Vagina (tissue), 2 donors: ENCODE data around the gene HAGH.
A peak's percentile ranks its signal among the peaks of the same experiment; 100 is the strongest.

Experiments
- POLR2A ChIP-seq, 2 donors: fragments of 450-650 bp; IDR thresholded peaks; one replicate each; pipeline ENCODE4 v1.6.1; 2017; ENCODE audit warnings: antibody characterized with exemption in 2 of 2, mild to moderate bottlenecking in 2 of 2, moderate library complexity in 2 of 2
- POLR2AphosphoS5 ChIP-seq, 2 donors: sonication (generic); formaldehyde crosslinking; IDR thresholded peaks; one replicate each; pipeline ENCODE4 v1.9.0; 2017; ENCODE audit warnings: antibody characterized with exemption in 2 of 2, mild to moderate bottlenecking in 2 of 2, low read depth in 1 of 2; ENCODE audit not compliant: insufficient read depth in 1 of 2
- TF ChIP-seq, protein P1 (sequence below), 3 experiments: fragments of 450-650 bp in 2 of 3; fragments of 200-600 bp in 1 of 3; sonication (generic) in 1 of 3; IDR thresholded peaks; one replicate each; pipeline ENCODE4 v1.5.1; 2017 to 2019; ENCODE audit warnings: antibody characterized with exemption in 3 of 3, mild to moderate bottlenecking in 2 of 3, moderate library complexity in 2 of 3

DNA sequence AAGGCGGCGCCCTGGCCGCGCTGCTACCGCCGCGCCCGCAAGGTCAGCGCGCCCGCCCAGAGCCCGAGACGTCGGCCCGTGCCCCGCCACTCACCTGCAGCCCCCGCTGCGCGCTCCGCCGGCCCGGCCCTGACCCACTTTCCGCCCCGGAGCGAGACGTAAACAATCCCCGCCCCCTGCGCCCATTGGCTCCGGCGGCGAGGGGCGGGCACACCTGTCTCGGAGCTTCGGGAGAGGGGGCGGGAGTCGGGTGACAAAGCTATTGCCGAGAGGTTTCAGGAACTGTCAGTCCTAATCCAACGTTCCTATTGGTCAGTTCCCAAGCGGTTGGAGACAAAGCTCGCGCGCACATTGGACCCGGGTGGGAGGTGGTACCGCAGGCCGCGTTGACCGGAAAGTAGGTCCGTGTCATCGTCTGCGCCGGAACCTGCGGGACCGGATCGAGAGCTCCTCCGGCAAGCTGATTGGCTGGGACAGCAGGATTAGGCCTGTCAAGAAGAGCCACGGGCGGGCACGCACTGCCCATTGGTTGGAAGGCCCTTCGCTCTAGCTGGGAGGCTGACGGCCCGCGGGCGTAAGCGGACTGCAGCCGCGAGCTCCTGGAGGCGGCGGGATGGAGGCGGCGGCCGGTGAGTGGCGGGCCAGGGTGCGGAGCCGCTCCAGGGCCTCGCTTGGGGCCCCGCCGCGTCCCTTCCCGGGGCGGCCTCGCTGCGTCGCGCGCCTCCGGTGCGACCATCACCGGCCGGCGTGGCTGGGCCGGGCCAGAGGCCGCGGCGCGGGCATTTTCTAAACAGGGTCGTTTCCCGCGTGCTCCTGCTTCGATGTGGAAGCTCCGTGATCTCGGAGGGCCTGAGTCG lies 44.0 kb downstream of the HAGH start, which contains the start of the genes NUBP2 and SPSB3:
- TF ChIP-seq POLR2AphosphoS5 (IDR thresholded peaks at IDR 0.05; ENCODE audit: insufficient read depth in 1 of 2, low read depth in 1 of 2) (peak; percentile 84 to 95), POLR2A (IDR thresholded peaks at IDR 0.05) (peak in 1 of 2 donors; percentile 51)
- TF ChIP-seq, protein P1, sequence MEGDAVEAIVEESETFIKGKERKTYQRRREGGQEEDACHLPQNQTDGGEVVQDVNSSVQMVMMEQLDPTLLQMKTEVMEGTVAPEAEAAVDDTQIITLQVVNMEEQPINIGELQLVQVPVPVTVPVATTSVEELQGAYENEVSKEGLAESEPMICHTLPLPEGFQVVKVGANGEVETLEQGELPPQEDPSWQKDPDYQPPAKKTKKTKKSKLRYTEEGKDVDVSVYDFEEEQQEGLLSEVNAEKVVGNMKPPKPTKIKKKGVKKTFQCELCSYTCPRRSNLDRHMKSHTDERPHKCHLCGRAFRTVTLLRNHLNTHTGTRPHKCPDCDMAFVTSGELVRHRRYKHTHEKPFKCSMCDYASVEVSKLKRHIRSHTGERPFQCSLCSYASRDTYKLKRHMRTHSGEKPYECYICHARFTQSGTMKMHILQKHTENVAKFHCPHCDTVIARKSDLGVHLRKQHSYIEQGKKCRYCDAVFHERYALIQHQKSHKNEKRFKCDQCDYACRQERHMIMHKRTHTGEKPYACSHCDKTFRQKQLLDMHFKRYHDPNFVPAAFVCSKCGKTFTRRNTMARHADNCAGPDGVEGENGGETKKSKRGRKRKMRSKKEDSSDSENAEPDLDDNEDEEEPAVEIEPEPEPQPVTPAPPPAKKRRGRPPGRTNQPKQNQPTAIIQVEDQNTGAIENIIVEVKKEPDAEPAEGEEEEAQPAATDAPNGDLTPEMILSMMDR (IDR thresholded peaks at IDR 0.05), result peak in 2 of 3 experiments; percentile 11 to 35
